Transverse colon (tissue), 4 donors: ENCODE data around the gene CD79B.
"Not testable (repeated sequence)": the region's sequence is repeated elsewhere in the genome, so short reads cannot be mapped to it uniquely, and the experiment has no call there.

ENCODE experiments used
- EP300 ChIP-seq: sonication (generic); formaldehyde crosslinking; IDR thresholded peaks from one replicate; pipeline ENCODE4 v1.6.1; 2017; ENCODE audit warnings: antibody characterized with exemption, low read depth
- POLR2A ChIP-seq: fragments of 450-650 bp; IDR thresholded peaks from one replicate; pipeline ENCODE4 v1.6.1; 2016; ENCODE audit warnings: antibody characterized with exemption, mild to moderate bottlenecking, moderate library complexity
- POLR2AphosphoS5 ChIP-seq, 3 donors: sonication (generic); formaldehyde crosslinking; IDR thresholded peaks; one replicate each; pipeline ENCODE4 v1.6.1; 2016; ENCODE audit warnings: antibody characterized with exemption in 3 of 3
- TF ChIP-seq, protein P1 (sequence below), 5 experiments: fragments of 200-600 bp in 3 of 5; fragments of 450-650 bp in 2 of 5; sonication (generic) in 3 of 5; IDR thresholded peaks; 1 replicate in 2 of 5; 2 replicates in 3 of 5; pipeline ENCODE4 v1.5.1; 2016 to 2017; ENCODE audit warnings: antibody characterized with exemption in 5 of 5, inconsistent platforms in 3 of 5, mild to moderate bottlenecking in 2 of 5, moderate library complexity in 1 of 5

DNA sequence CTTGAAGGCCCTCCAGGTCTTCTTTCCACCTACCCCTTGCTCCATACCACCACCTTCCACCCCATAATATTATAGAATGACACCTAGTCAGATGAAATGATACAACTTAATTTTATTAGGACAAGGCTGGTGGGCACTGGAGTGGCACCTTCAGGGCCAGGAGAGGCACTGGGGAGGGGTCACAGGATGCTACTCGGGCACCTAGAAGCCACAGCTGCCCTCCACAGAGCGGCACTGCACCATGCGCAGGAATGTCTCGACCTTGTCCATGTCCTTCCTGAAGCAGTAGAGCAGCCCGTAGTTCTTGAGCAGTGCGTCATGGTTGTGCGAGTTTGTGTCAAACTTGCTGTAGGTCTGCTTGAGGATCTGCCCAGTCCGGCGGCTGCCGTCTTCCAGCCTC, 37.3 kb downstream of the CD79B start:
- TF ChIP-seq POLR2A; POLR2AphosphoS5 (IDR thresholded peaks at IDR 0.05); EP300: not testable (repeated sequence)
- TF ChIP-seq, protein P1, sequence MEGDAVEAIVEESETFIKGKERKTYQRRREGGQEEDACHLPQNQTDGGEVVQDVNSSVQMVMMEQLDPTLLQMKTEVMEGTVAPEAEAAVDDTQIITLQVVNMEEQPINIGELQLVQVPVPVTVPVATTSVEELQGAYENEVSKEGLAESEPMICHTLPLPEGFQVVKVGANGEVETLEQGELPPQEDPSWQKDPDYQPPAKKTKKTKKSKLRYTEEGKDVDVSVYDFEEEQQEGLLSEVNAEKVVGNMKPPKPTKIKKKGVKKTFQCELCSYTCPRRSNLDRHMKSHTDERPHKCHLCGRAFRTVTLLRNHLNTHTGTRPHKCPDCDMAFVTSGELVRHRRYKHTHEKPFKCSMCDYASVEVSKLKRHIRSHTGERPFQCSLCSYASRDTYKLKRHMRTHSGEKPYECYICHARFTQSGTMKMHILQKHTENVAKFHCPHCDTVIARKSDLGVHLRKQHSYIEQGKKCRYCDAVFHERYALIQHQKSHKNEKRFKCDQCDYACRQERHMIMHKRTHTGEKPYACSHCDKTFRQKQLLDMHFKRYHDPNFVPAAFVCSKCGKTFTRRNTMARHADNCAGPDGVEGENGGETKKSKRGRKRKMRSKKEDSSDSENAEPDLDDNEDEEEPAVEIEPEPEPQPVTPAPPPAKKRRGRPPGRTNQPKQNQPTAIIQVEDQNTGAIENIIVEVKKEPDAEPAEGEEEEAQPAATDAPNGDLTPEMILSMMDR (IDR thresholded peaks at IDR 0.05) = not testable (repeated sequence)
